Endothelial cell of umbilical vein (primary cell): ENCODE measurements around the gene PLCG2. TPM values are rescaled to one million over a fixed set of nuclear protein-coding genes. Genes with fewer than 3 reads are reported as not detected.

ENCODE experiments used
- BruUV-seq: library from RNA; stranded (reverse); fragments of 400-500 nt; replicated peaks from 2 replicates; lab custom pipeline; 2021; lab: Mats Ljungman, UMichigan
- CTCF ChIA-PET: fragments of 300-600, 350-600 bp; sonication (Branson Sonifier 250); formaldehyde crosslinking; loops from one replicate; lab custom pipeline; 2021; ENCODE audit warnings: antibody characterized with exemption, inconsistent platforms; lab: Charles Lee
- POLR2A ChIA-PET: fragments of 300-600, 350-600 bp; sonication (Branson Sonifier 250); formaldehyde crosslinking; loops from one replicate; lab custom pipeline; 2021; ENCODE audit warnings: antibody characterized with exemption, inconsistent platforms; lab: Charles Lee
- DNase-seq: peaks from one replicate; pipeline ENCODE4 v3.0.0-alpha.2; 2011; ENCODE audit warnings: low read depth, low spot score
- FAIRE-seq: peaks from 2 replicates; lab custom pipeline; 2011; peaks lifted over from hg19 to GRCh38; lab: Jason Lieb, UNC
- H2AFZ ChIP-seq: 2 replicates; pipeline ENCODE4 v1.6.0; 2012; ENCODE audit warnings: low read depth, low read length, control low read depth, inconsistent platforms
- H3K27ac ChIP-seq: 2 replicates; pipeline ENCODE4 v1.5.1; 2011; ENCODE audit warnings: low read depth, mild to moderate bottlenecking, control low read depth, low read length, moderate library complexity; ENCODE audit not compliant: insufficient read depth
- H3K27me3 ChIP-seq, 2 experiments: 2 replicates each; pipeline versions ENCODE4 v1.6.0 to v1.6.1; 2011; ENCODE audit warnings: low read length in 2 of 2, mixed read lengths in 1 of 2; ENCODE audit not compliant: control insufficient read depth in 2 of 2, insufficient read depth in 2 of 2
- H3K36me3 ChIP-seq, 2 experiments: 2 replicates in 1 of 2; 3 replicates in 1 of 2; pipeline ENCODE4 v1.5.1; 2011; ENCODE audit warnings: low read length in 2 of 2, mild to moderate bottlenecking in 1 of 2, moderate library complexity in 1 of 2; ENCODE audit not compliant: control insufficient read depth in 2 of 2, insufficient read depth in 2 of 2; ENCODE audit errors: extremely low read depth in 1 of 2
- H3K4me1 ChIP-seq: 3 replicates; pipeline ENCODE4 v1.5.1; 2011; ENCODE audit warnings: mild to moderate bottlenecking, low read length; ENCODE audit not compliant: control insufficient read depth, insufficient read depth; ENCODE audit errors: extremely low read depth
- H3K4me2 ChIP-seq: 2 replicates; pipeline ENCODE4 v1.6.1; 2011; ENCODE audit warnings: low read length, control low read depth, mixed read lengths; ENCODE audit not compliant: insufficient read depth
- H3K4me3 ChIP-seq, 3 experiments: fragments of 200-600 bp in 1 of 3; sonication (generic), shearing (Covaris generic) in 1 of 3; replicated peaks in 1 of 3; 2 replicates each; pipeline ENCODE4 v1.5.1; 2011 to 2016; ENCODE audit warnings: control low read depth in 3 of 3, low read length in 3 of 3, mild to moderate bottlenecking in 2 of 3, inconsistent platforms in 1 of 3, low read depth in 1 of 3, moderate library complexity in 1 of 3; ENCODE audit not compliant: insufficient read depth in 1 of 3
- H3K79me2 ChIP-seq: 2 replicates; pipeline ENCODE4 v1.6.0; 2012; ENCODE audit warnings: low read length, inconsistent platforms; ENCODE audit not compliant: control insufficient read depth, insufficient read depth
- H3K9ac ChIP-seq: replicated peaks from 2 replicates; pipeline ENCODE3; 2011; ENCODE audit warnings: low read length, control low read depth; ENCODE audit not compliant: insufficient read depth; ENCODE audit errors: extremely low read depth
- H3K9me1 ChIP-seq: replicated peaks from 3 replicates; pipeline ENCODE4 v1.6.0; 2011; ENCODE audit warnings: mild to moderate bottlenecking, low read length; ENCODE audit not compliant: control insufficient read depth, insufficient read depth; ENCODE audit errors: extremely low read depth
- H3K9me3 ChIP-seq: replicated peaks from 2 replicates; pipeline ENCODE4 v1.5.1; 2012; ENCODE audit warnings: low read length, inconsistent platforms; ENCODE audit not compliant: control insufficient read depth, insufficient read depth
- H4K20me1 ChIP-seq: replicated peaks from 2 replicates; pipeline ENCODE3; 2011; ENCODE audit warnings: mild to moderate bottlenecking, low read length; ENCODE audit not compliant: control insufficient read depth, insufficient read depth; ENCODE audit errors: extremely low read depth
- EZH2 ChIP-seq: IDR thresholded peaks from 2 replicates; pipeline ENCODE4 v1.6.1; 2012; ENCODE audit warnings: borderline replicate concordance, low read depth, mild to moderate bottlenecking, moderate library complexity, low read length, inconsistent platforms; ENCODE audit not compliant: severe bottlenecking
- FOS ChIP-seq: IDR thresholded peaks from 2 replicates; pipeline ENCODE4 v1.6.1; 2011; ENCODE audit warnings: mild to moderate bottlenecking, low read length, moderate library complexity, borderline replicate concordance; ENCODE audit not compliant: insufficient read depth
- GATA2 ChIP-seq: IDR thresholded peaks from 2 replicates; pipeline ENCODE4 v1.7.0; 2011; ENCODE audit warnings: low read depth, mild to moderate bottlenecking, moderate library complexity, mixed read lengths, low read length; ENCODE audit not compliant: insufficient read length, insufficient read depth
- JUN ChIP-seq: IDR thresholded peaks from 2 replicates; pipeline ENCODE4 v1.6.1; 2011; ENCODE audit warnings: borderline replicate concordance, low read depth; ENCODE audit not compliant: insufficient read length, insufficient read depth
- MYC ChIP-seq: IDR thresholded peaks from one replicate; pipeline ENCODE4 v1.6.1; 2011; ENCODE audit warnings: mild to moderate bottlenecking, low read depth, low read length
- POLR2A ChIP-seq: IDR thresholded peaks from 2 replicates; pipeline ENCODE4 v1.6.1; 2012; ENCODE audit warnings: low read depth, mild to moderate bottlenecking, control low read depth, low read length
- POLR2AphosphoS5 ChIP-seq: IDR thresholded peaks from 2 replicates; pipeline ENCODE4 v1.6.1; 2012; ENCODE audit warnings: low read depth, mild to moderate bottlenecking, control low read depth, low read length, moderate library complexity; ENCODE audit not compliant: insufficient read depth
- dilution Hi-C: fragments of 300-500 bp; cut with MboI; formaldehyde crosslinking; loops from one replicate; pipeline ENCODE4 v1.15.0; 2019; ENCODE audit warnings: low sequenced_read_pairs; ENCODE audit not compliant: extremely low pct_ligation_motif_present
- intact Hi-C: fragments of 100-400 bp; cut with micrococcal nuclease; formaldehyde crosslinking; loops from one replicate; pipeline ENCODE4 v1.10.0; 2022
- polyA plus RNA-seq, 4 experiments: library from polyadenylated mRNA; depleted of rRNA in 3 of 4; stranded (reverse) in 3 of 4; unstranded in 1 of 4; fragments of >200 nt; gene quantifications; 2 replicates each; pipeline versions ENCODE4 v1.2.1 to v1.2.3, GENCODE V29; 2011 to 2012; ENCODE audit warnings: missing spikeins in 1 of 4
- total RNA-seq: library from RNA; stranded (reverse); gene quantifications from 2 replicates; pipeline ENCODE4 v1.2.3, GENCODE V29; 2021
- TF ChIP-seq, protein P1 (sequence below), 2 donors: IDR thresholded peaks; 1 replicate in 1 of 2; 2 replicates in 1 of 2; pipeline ENCODE4 v1.5.1; 2011; ENCODE audit warnings: low read length in 2 of 2, mild to moderate bottlenecking in 2 of 2, moderate library complexity in 2 of 2, control low read depth in 1 of 2, inconsistent platforms in 1 of 2, low read depth in 1 of 2; ENCODE audit not compliant: insufficient read depth in 1 of 2; ENCODE audit errors: extremely low read depth in 1 of 2
- TF ChIP-seq, protein P2 (sequence below): IDR thresholded peaks from 2 replicates; pipeline ENCODE4 v1.6.1; 2011; ENCODE audit not compliant: insufficient read depth, insufficient read length

PLCG2 gene
- total and polyA plus RNA-seq, 2 donors (not counting 3 experiments of a cell fraction or from before 2014, with no cell fraction given) = 10.8 to 13.6 TPM

DNA sequence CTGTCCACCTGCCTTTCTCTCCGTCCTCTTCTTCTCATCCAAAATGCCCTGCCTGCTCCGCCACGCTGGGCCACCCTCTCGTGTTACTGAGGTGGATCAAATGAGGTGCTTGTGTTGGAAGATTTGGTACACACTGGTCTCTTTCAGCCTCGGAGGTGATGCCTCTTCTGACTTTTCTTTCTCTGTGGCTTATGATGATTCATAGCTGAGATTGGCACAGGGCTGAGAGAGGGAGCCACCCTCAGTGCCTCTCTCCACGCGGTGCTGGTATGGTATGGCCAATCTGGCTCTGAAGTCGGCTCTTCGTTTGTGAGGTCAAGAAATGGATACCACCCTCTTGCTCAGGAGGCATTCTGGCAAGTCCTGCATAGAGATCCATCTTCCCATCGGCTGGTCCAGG, 82.4 kb downstream of the PLCG2 start:
- Histone ChIP-seq H3K4me3 (no peak overlapping the region), H4K20me1 (no peaks in the 10 kb centered on the region), H3K9ac (no peak overlapping the region), H3K4me1 (peaks cover 14% of the 10 kb centered on the region), H3K4me2 (peak overlapping the region; percentile 55), H3K79me2 (no peaks in the 10 kb centered on the region), H3K27ac (peak overlapping the region; percentile 19), H3K9me3 (no peaks in the 10 kb centered on the region), H3K27me3 (no peaks in the 10 kb centered on the region), H3K9me1 (no peaks in the 10 kb centered on the region), H3K36me3 (no peaks in the 10 kb centered on the region), H2AFZ (peak overlapping the region; percentile 89)
- ChIA-PET CTCF (interaction anchor here (0.8 to 5.6 kb wide), 2 partner anchors 12 to 24 kb away, joined by 3 to 46 read pairs; no protein-coding TSS in a partner anchor), POLR2A (no interaction called here)
- no peak for DNase-seq
- no TSS peak for BruUV-seq
- intact Hi-C loops (no loop called here), dilution Hi-C loops (no loop called here)
- TF ChIP-seq JUN (no peak), POLR2AphosphoS5 (no peak), GATA2 (no peak), POLR2A (no peak), FOS (no peak), EZH2 (no peak), MYC (no peak)
- TF ChIP-seq, protein P1, sequence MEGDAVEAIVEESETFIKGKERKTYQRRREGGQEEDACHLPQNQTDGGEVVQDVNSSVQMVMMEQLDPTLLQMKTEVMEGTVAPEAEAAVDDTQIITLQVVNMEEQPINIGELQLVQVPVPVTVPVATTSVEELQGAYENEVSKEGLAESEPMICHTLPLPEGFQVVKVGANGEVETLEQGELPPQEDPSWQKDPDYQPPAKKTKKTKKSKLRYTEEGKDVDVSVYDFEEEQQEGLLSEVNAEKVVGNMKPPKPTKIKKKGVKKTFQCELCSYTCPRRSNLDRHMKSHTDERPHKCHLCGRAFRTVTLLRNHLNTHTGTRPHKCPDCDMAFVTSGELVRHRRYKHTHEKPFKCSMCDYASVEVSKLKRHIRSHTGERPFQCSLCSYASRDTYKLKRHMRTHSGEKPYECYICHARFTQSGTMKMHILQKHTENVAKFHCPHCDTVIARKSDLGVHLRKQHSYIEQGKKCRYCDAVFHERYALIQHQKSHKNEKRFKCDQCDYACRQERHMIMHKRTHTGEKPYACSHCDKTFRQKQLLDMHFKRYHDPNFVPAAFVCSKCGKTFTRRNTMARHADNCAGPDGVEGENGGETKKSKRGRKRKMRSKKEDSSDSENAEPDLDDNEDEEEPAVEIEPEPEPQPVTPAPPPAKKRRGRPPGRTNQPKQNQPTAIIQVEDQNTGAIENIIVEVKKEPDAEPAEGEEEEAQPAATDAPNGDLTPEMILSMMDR (IDR thresholded peaks at IDR 0.05; ENCODE audit: extremely low read depth in 1 of 2, insufficient read depth in 1 of 2, low read depth in 1 of 2, low read length in 2 of 2) = no peak
- TF ChIP-seq, protein P2, sequence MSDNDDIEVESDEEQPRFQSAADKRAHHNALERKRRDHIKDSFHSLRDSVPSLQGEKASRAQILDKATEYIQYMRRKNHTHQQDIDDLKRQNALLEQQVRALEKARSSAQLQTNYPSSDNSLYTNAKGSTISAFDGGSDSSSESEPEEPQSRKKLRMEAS = no peak
- no peak for FAIRE-seq
